ENCODE data around the gene TMEM132D.

Gene TMEM132D

GRCh38 chr12:129409281-129409680, 494.5 kb downstream of the TMEM132D start:
- no peak for DNase-seq

- DNase-seq: no peak
These were observed 499.3 kb downstream of the TMEM132D start for GRCh38 chr12:129404556-129404955.

GRCh38 chr12:129401572-129401971, 502.3 kb downstream of the TMEM132D start:
- peak; percentile 3 for DNase-seq

GRCh38 chr12:129394177-129394825, 509.5 kb downstream of the TMEM132D start:
- peak; percentile 33 for DNase-seq

- no peak for DNase-seq
These were observed 510.4 kb downstream of the TMEM132D start for GRCh38 chr12:129393357-129393937.

GRCh38 chr12:129385637-129385990, 518.2 kb downstream of the TMEM132D start:
- DNase-seq: no peak

- no peak for DNase-seq
These were observed 519.9 kb downstream of the TMEM132D start for GRCh38 chr12:129383956-129384355.

- no peak for DNase-seq
These were observed 522.1 kb downstream of the TMEM132D start for GRCh38 chr12:129381715-129382114.

- no peak for DNase-seq
These were observed 524.6 kb downstream of the TMEM132D start for GRCh38 chr12:129379076-129379804.

- DNase-seq: no peak
These were observed 525.3 kb downstream of the TMEM132D start for GRCh38 chr12:129378496-129378895.

GRCh38 chr12:129373746-129374145, 530.1 kb downstream of the TMEM132D start:
- no peak for DNase-seq

GRCh38 chr12:129372876-129373275, 530.9 kb downstream of the TMEM132D start:
- DNase-seq: no peak

- no peak for DNase-seq
These were observed 531.5 kb downstream of the TMEM132D start for GRCh38 chr12:129372348-129372747.

GRCh38 chr12:129371268-129371667, 532.6 kb downstream of the TMEM132D start:
- no peak for DNase-seq

GRCh38 chr12:129366656-129367055, 537.2 kb downstream of the TMEM132D start:
- no peak for DNase-seq

GRCh38 chr12:129363041-129363440, 540.8 kb downstream of the TMEM132D start:
- DNase-seq: no peak

GRCh38 chr12:129357233-129357632, 546.6 kb downstream of the TMEM132D start:
- DNase-seq: no peak

GRCh38 chr12:129351481-129351880, 552.3 kb downstream of the TMEM132D start:
- DNase-seq: no peak

- DNase-seq: no peak
These were observed 564.5 kb downstream of the TMEM132D start for GRCh38 chr12:129339336-129339735.

GRCh38 chr12:129337413-129337812, 566.4 kb downstream of the TMEM132D start:
- DNase-seq: no peak

- no peak for DNase-seq
These were observed 568.1 kb downstream of the TMEM132D start for GRCh38 chr12:129335773-129336172.

GRCh38 chr12:129332286-129332685, 571.5 kb downstream of the TMEM132D start:
- DNase-seq: no peak

GRCh38 chr12:129331356-129332085, 572.3 kb downstream of the TMEM132D start:
- no peak for DNase-seq

- no peak for DNase-seq
These were observed 575.6 kb downstream of the TMEM132D start for GRCh38 chr12:129328235-129328634.
